Prostate gland (tissue), 2 donors: ENCODE data around the gene ACAD10. TPM values are rescaled to one million over a fixed set of nuclear protein-coding genes. Genes with fewer than 3 reads are reported as not detected.

Experiments
- DNase-seq: peaks from one replicate; pipeline ENCODE4 v3.0.0-alpha.2; 2019; ENCODE audit warnings: low spot score
- H3K27ac ChIP-seq, 2 donors: fragments of 200-600 bp; sonication (generic); 2 replicates each; pipeline ENCODE4 v1.5.1; 2017 to 2019
- H3K27me3 ChIP-seq: fragments of 200-600 bp; sonication (generic); replicated peaks from 2 replicates; pipeline ENCODE4 v1.5.1; 2019; ENCODE audit not compliant: insufficient read depth
- H3K36me3 ChIP-seq, 2 donors: fragments of 200-600 bp; sonication (generic); 1 replicate in 1 of 2; 2 replicates in 1 of 2; pipeline versions ENCODE4 v1.5.1 to v1.8.1; 2017 to 2019
- H3K4me1 ChIP-seq: fragments of 200-600 bp; sonication (generic); replicated peaks from 2 replicates; pipeline ENCODE4 v1.5.1; 2019
- H3K4me3 ChIP-seq, 2 donors: fragments of 200-600 bp; sonication (generic); 2 replicates each; pipeline ENCODE4 v1.5.1; 2017 to 2019
- H3K9me3 ChIP-seq: fragments of 200-600 bp; sonication (generic); 2 replicates; pipeline ENCODE4 v1.5.1; 2017
- CTCF ChIP-seq, 4 experiments: fragments of 200-600 bp in 2 of 4; fragments of 450-650 bp in 2 of 4; sonication (generic) in 2 of 4; IDR thresholded peaks; 1 replicate in 3 of 4; 2 replicates in 1 of 4; pipeline ENCODE4 v1.5.1; 2016 to 2019; ENCODE audit warnings: antibody characterized with exemption in 4 of 4, mild to moderate bottlenecking in 2 of 4, moderate library complexity in 2 of 4
- POLR2A ChIP-seq: fragments of 450-650 bp; IDR thresholded peaks from one replicate; pipeline ENCODE4 v1.6.1; 2016; ENCODE audit warnings: antibody characterized with exemption, mild to moderate bottlenecking
- POLR2AphosphoS5 ChIP-seq: sonication (generic); formaldehyde crosslinking; IDR thresholded peaks from one replicate; pipeline ENCODE4 v1.6.1; 2017; ENCODE audit warnings: antibody characterized with exemption
- WGBS: methylation state at CpG from one replicate; pipeline ENCODE4 v1.1.5; 2018; 5-methylcytosine and 5-hydroxymethylcytosine counted together
- intact Hi-C: fragments of 100-400 bp; cut with DNase I; formaldehyde crosslinking; loops from one replicate; pipeline ENCODE4 v1.14.2; 2022
- total RNA-seq, 2 donors: library from RNA; depleted of rRNA; stranded (reverse); fragments of >200 nt; gene quantifications; one replicate each; pipeline ENCODE4 v1.1.0, GENCODE V29; 2016

The ACAD10 gene
- total RNA-seq, 2 donors from 2014 or later, result 36.8 to 37.5 TPM

GRCh38 chr12:111766608-111767361, 80.9 kb downstream of the ACAD10 start, which contains the start of gene ALDH2:
TSS of gene ALDH2 (plus strand) at chr12:111766933. CDS start at chr12:111766983, 50 bp downstream.
- H3K27ac ChIP-seq, result peak within 1 kb of the TSS; percentile 88 to 91
- H3K27me3 ChIP-seq, result no peaks in the 10 kb centered on the region
- peak; percentile 81 for DNase-seq
- intact Hi-C loops, result loop anchor here (5.0 kb wide), 1 partner anchor 46 kb away; no protein-coding TSS in a partner anchor
- H3K36me3 ChIP-seq, result no peaks in the 10 kb centered on the region
- 0% methylated on average over 52 of the region's 73 CpGs for WGBS
- TF ChIP-seq CTCF (IDR thresholded peaks at IDR 0.05), result peak in 2 of 4 experiments; percentile 39 to 45
- peak; percentile 73 for TF ChIP-seq POLR2AphosphoS5
- TF ChIP-seq POLR2A, result peak; percentile 91
- H3K9me3 ChIP-seq, result no peaks in the 10 kb centered on the region
- H3K4me1 ChIP-seq, result peaks cover 2% of the 10 kb centered on the region
- peak within 1 kb of the TSS; percentile 80 to 93 for H3K4me3 ChIP-seq

GRCh38 chr12:111767362-111768158, 81.7 kb downstream of the ACAD10 start:
- no peak for DNase-seq
- no peaks in the 10 kb centered on the region for H3K27me3 ChIP-seq
- intact Hi-C loops, result loop anchor here (5.0 kb wide), 1 partner anchor 45 kb away; no protein-coding TSS in a partner anchor
- WGBS, result 2% methylated on average over 18 of the region's 18 CpGs
- H3K27ac ChIP-seq, result peak overlapping the region; percentile 88 to 91
- H3K4me3 ChIP-seq, result peak overlapping the region; percentile 80 to 93
- TF ChIP-seq POLR2A (no peak), CTCF (IDR thresholded peaks at IDR 0.05) (no peak), POLR2AphosphoS5 (no peak)
- no peaks in the 10 kb centered on the region for H3K9me3 ChIP-seq
- H3K4me1 ChIP-seq, result peaks cover 2% of the 10 kb centered on the region
- H3K36me3 ChIP-seq, result no peaks in the 10 kb centered on the region

GRCh38 chr12:111768159-111768895, 82.5 kb downstream of the ACAD10 start:
- no peak for DNase-seq
- Histone ChIP-seq H3K9me3 (no peaks in the 10 kb centered on the region), H3K4me1 (peaks cover 7% of the 10 kb centered on the region), H3K4me3 (peak overlapping the region; percentile 80 to 93), H3K27me3 (no peaks in the 10 kb centered on the region), H3K36me3 (no peaks in the 10 kb centered on the region), H3K27ac (peak overlapping the region; percentile 88 to 91)
- 66% methylated on average over 9 of the region's 9 CpGs for WGBS
- intact Hi-C loops, result loop anchor here (5.0 kb wide), 1 partner anchor 44 kb away; no protein-coding TSS in a partner anchor
- TF ChIP-seq POLR2AphosphoS5 (no peak), POLR2A (no peak), CTCF (IDR thresholded peaks at IDR 0.05) (no peak)

- WGBS, result 74% methylated on average over 8 of the region's 8 CpGs
- H3K4me1 ChIP-seq, result peaks cover 11% of the 10 kb centered on the region
- intact Hi-C loops, result loop anchor here (5.0 kb wide), 1 partner anchor 43 kb away; no protein-coding TSS in a partner anchor
- no peaks in the 10 kb centered on the region for H3K27me3 ChIP-seq
- DNase-seq, result no peak
- H3K36me3 ChIP-seq, result no peaks in the 10 kb centered on the region
- no peaks in the 10 kb centered on the region for H3K9me3 ChIP-seq
- H3K27ac ChIP-seq, result no peak overlapping the region
- TF ChIP-seq CTCF (IDR thresholded peaks at IDR 0.05) (no peak), POLR2AphosphoS5 (no peak), POLR2A (no peak)
- no peak overlapping the region for H3K4me3 ChIP-seq
Observed at GRCh38 chr12:111769599-111769998, 83.7 kb downstream of the ACAD10 start.
